Adrenal gland (tissue), 5 donors: ENCODE results near the gene ADARB2.

ENCODE experiments used
- POLR2A ChIP-seq, 2 donors: fragments of 450-650 bp; IDR thresholded peaks; one replicate each; pipeline ENCODE4 v1.6.1; 2017; ENCODE audit warnings: antibody characterized with exemption in 2 of 2, mild to moderate bottlenecking in 2 of 2, moderate library complexity in 1 of 2
- TF ChIP-seq, protein P1 (sequence below), 6 experiments: fragments of 450-650 bp in 4 of 6; fragments of 200-600 bp in 2 of 6; sonication (generic) in 1 of 6; IDR thresholded peaks; 1 replicate in 5 of 6; 2 replicates in 1 of 6; pipeline versions ENCODE4 v1.5.1 to v1.8.0; 2016 to 2021; ENCODE audit warnings: antibody characterized with exemption in 6 of 6, mild to moderate bottlenecking in 2 of 6, moderate library complexity in 1 of 6
- donor health status: DM: no; HTN: no; CAD: no.

- TF ChIP-seq, protein P1, sequence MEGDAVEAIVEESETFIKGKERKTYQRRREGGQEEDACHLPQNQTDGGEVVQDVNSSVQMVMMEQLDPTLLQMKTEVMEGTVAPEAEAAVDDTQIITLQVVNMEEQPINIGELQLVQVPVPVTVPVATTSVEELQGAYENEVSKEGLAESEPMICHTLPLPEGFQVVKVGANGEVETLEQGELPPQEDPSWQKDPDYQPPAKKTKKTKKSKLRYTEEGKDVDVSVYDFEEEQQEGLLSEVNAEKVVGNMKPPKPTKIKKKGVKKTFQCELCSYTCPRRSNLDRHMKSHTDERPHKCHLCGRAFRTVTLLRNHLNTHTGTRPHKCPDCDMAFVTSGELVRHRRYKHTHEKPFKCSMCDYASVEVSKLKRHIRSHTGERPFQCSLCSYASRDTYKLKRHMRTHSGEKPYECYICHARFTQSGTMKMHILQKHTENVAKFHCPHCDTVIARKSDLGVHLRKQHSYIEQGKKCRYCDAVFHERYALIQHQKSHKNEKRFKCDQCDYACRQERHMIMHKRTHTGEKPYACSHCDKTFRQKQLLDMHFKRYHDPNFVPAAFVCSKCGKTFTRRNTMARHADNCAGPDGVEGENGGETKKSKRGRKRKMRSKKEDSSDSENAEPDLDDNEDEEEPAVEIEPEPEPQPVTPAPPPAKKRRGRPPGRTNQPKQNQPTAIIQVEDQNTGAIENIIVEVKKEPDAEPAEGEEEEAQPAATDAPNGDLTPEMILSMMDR (IDR thresholded peaks at IDR 0.05): no peak
- TF ChIP-seq POLR2A (IDR thresholded peaks at IDR 0.05): no peak
These were observed 75.4 kb downstream of the ADARB2 start for GRCh38 chr10:1661859-1662437.
